Thymus (tissue), 14 donors: ENCODE results near the gene CHD5. TPM values are rescaled to one million over a fixed set of nuclear protein-coding genes. Genes with fewer than 3 reads are reported as not detected.
A peak's percentile ranks its signal among the peaks of the same experiment; 100 is the strongest.
"Not testable (repeated sequence)": the region's sequence is repeated elsewhere in the genome, so short reads cannot be mapped to it uniquely, and the experiment has no call there.

Experiments
- DNase-seq, 9 donors: peaks; one replicate each; pipeline ENCODE4 v3.0.0-alpha.2; 2013; ENCODE audit warnings: low spot score in 9 of 9, low read depth in 6 of 9, missing footprints in 1 of 9
- H3K27ac ChIP-seq, 2 donors: one replicate each; pipeline ENCODE4 v1.5.1; 2013; ENCODE audit warnings: control low read depth in 1 of 2, low read depth in 1 of 2, low read length in 1 of 2, mild to moderate bottlenecking in 1 of 2, moderate library complexity in 1 of 2
- H3K27me3 ChIP-seq, 2 donors: one replicate each; pipeline ENCODE4 v1.5.1; 2013; ENCODE audit warnings: low read length in 1 of 2; ENCODE audit not compliant: control insufficient read depth in 2 of 2, insufficient read depth in 1 of 2
- H3K36me3 ChIP-seq, 2 donors: one replicate each; pipeline ENCODE4 v1.5.1; 2013; ENCODE audit warnings: low read length in 1 of 2, mild to moderate bottlenecking in 1 of 2, moderate library complexity in 1 of 2; ENCODE audit not compliant: control insufficient read depth in 2 of 2, insufficient read depth in 2 of 2
- H3K4me1 ChIP-seq, 2 donors: one replicate each; pipeline ENCODE4 v1.5.1; 2013; ENCODE audit warnings: low read length in 2 of 2; ENCODE audit not compliant: control insufficient read depth in 2 of 2, insufficient read depth in 2 of 2
- H3K4me3 ChIP-seq, 2 donors: one replicate each; pipeline ENCODE4 v1.5.1; 2013; ENCODE audit warnings: low read length in 2 of 2, control low read depth in 1 of 2, mild to moderate bottlenecking in 1 of 2
- H3K9me3 ChIP-seq, 2 donors: one replicate each; pipeline ENCODE4 v1.5.1; 2013; ENCODE audit warnings: low read length in 1 of 2, mild to moderate bottlenecking in 1 of 2; ENCODE audit not compliant: control insufficient read depth in 2 of 2, insufficient read depth in 1 of 2
- WGBS: extraction: QIAGEN DNeasy Blood & Tissue Kit; methylation state at CpG from one replicate; pipeline ENCODE4 v1.1.7; 2013; 5-methylcytosine and 5-hydroxymethylcytosine counted together
- long read RNA-seq, 10 donors: transcript quantifications; one replicate each; lab custom pipeline, GENCODE V29; 2026
- polyA plus RNA-seq: library from polyadenylated mRNA; stranded (reverse); fragments of 200-250 nt; gene quantifications from one replicate; pipeline ENCODE4 v1.2.3, GENCODE V29; 2013
- total RNA-seq: library from RNA; stranded (reverse); fragments of 120-200 nt; gene quantifications from one replicate; pipeline ENCODE4 v1.2.4, GENCODE V29; 2013
- donor health status: healthy.

CHD5 gene
- total RNA-seq (0.28 TPM), polyA plus RNA-seq (0.98 TPM)
- long read RNA-seq, donor 1, result 0 reads
- long read RNA-seq, donor 2, result 0 reads
- long read RNA-seq, donor 3, result 0 reads
- long read RNA-seq, donor 4, result 0 reads
- long read RNA-seq, donor 5, result 0 reads
- long read RNA-seq, donor 6, result 0 reads
- long read RNA-seq, donor 7, result 0 reads
- long read RNA-seq, donor 8, result 0 reads
- long read RNA-seq, donor 9, result 0 reads
- long read RNA-seq, donor 10, result 0 reads

DNA sequence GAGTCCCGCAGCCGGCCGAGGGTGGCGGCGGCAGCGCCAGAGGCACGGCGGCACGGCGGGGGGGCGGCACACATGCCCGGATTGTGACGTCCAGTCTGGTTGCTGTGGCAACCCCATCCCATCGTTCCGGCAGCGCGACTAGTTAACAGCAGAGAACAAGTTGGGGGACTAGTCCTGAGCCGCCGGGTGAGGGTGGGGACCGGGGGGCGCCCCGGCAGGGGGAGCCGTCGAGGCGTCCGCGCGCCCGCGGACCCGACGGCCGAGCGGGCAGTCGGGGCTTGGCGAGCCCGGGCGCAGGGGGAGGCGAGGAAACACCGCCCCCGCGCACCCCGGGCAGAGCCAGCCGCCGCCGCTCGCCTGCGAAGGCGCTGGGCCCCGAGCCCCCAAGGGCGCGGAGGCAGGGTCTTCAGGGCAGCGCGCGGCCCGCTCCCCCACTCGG, at the start of gene CHD5:
CHD5 (minus strand) TSS at position 54 of the 439 bp plus-strand sequence. CDS start 298 bp downstream, outside the sequence.
- peak within 1 kb of the TSS in 1 of 2 donors; percentile 21 for H3K4me3 ChIP-seq
- H3K36me3 ChIP-seq, result peaks cover under 1 to 7% of the 10 kb centered on the region in 2 donors
- H3K9me3 ChIP-seq, result no peaks in the 10 kb centered on the region
- peaks cover 4% of the 10 kb centered on the region in 2 donors for H3K4me1 ChIP-seq
- no peak for DNase-seq
- peaks cover 50 to 65% of the 10 kb centered on the region in 2 donors for H3K27me3 ChIP-seq
- no peak within 1 kb of the TSS for H3K27ac ChIP-seq
- WGBS, result 3% methylated on average over 57 of the region's 57 CpGs

DNA sequence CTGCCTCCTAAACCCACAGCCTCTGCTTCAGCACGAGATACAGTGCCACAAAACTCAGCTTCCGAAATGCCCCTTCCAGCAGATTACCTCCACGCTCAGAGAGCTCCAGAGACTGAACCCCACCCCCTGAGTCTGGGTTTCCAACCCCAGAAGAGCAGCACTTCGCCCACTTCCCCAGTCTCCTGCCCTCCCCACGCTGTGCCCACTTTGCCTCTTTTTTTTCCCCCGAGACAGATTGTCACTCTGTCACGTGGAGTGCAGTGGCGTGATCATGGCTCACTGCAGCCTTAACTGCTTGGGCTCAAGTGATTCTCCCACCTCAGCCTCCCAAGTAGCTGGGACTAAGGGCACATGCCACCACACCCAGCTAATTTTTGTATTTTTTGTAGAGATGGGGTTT, 45.5 kb upstream of the CHD5 start:
- 97% methylated on average over 8 of the region's 8 CpGs for WGBS
- no peak for DNase-seq
- Histone ChIP-seq H3K27me3 (no peaks in the 10 kb centered on the region), H3K4me1 (no peaks in the 10 kb centered on the region), H3K36me3 (peaks cover 61 to 73% of the 10 kb centered on the region in 2 donors), H3K27ac (no peak overlapping the region), H3K4me3 (no peak overlapping the region), H3K9me3 (no peaks in the 10 kb centered on the region)

DNA sequence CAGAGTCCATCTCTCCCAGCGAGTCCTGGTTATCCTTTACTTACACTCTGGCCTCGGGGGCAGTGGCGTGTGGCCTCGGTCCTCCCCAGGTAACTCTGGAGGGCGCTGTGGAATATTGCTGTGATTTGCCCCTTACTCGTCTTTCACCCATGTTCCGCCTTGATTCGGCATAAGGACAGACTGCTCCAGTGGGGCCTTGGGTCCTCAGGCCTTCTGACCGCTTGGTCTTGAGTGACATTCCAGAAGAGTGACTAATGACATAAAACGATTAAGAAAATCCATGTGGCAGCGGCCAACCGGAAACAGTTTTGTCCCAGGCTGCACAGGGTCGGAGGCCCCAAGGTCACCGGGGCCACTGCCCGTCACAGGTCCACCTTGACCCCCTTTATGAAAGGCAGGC, 44.6 kb upstream of the CHD5 start:
- H3K4me3 ChIP-seq, result no peak overlapping the region
- no peak overlapping the region for H3K27ac ChIP-seq
- peaks cover 55 to 74% of the 10 kb centered on the region in 2 donors for H3K36me3 ChIP-seq
- DNase-seq, result no peak
- 97% methylated on average over 15 of the region's 15 CpGs for WGBS
- H3K9me3 ChIP-seq, result no peaks in the 10 kb centered on the region
- H3K4me1 ChIP-seq, result no peaks in the 10 kb centered on the region
- no peaks in the 10 kb centered on the region for H3K27me3 ChIP-seq

DNA sequence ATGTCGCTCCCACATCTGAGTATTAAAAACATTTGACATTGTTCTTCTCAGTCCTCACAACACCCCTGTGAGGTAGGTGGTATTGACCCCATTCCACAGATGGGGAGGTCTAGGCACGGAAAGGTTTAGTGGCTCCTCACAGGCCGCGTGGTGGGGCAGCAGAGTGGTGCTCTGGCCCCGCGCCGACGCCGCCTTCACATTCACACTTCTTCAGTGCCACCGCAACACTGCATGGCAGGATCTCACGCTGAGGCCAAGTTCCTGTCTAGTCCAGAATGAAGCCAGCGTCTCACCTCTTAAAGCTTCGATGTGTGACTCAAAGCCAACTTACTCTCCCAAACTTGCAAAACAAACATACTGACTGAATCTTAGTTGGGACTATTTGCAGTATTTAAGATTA, 43.5 kb upstream of the CHD5 start:
- Histone ChIP-seq H3K9me3 (no peaks in the 10 kb centered on the region), H3K36me3 (peaks cover 52 to 65% of the 10 kb centered on the region in 2 donors), H3K27ac (no peak overlapping the region), H3K4me3 (no peak overlapping the region), H3K4me1 (no peaks in the 10 kb centered on the region), H3K27me3 (no peaks in the 10 kb centered on the region)
- DNase-seq, result no peak
- WGBS, result 98% methylated on average over 13 of the region's 13 CpGs

DNA sequence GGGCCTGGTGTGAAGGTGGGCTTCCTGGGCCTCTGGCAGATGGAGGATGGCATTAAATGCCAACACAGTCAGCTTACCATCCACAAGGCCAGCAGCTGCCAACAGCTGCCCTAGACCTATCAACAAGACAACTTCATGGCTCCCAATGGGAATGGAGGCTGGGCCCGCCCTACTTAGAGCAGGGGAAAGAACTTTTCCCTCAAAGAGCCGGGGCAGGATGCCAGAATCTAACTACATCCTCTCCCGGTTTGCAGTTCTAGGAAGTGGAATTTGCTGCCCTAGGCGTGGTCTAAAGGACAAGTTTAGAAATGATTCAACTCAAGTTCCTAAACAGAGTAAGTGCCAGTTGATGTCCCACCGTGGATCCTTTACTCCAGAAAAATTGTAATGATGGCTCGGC, 42.5 kb upstream of the CHD5 start:
- no peak overlapping the region for H3K27ac ChIP-seq
- no peaks in the 10 kb centered on the region for H3K4me1 ChIP-seq
- DNase-seq, result no peak
- peaks cover 47 to 60% of the 10 kb centered on the region in 2 donors for H3K36me3 ChIP-seq
- WGBS, result 97% methylated on average over 6 of the region's 6 CpGs
- H3K4me3 ChIP-seq, result no peak overlapping the region
- H3K9me3 ChIP-seq, result no peaks in the 10 kb centered on the region
- peaks cover 0 to 2% of the 10 kb centered on the region in 2 donors for H3K27me3 ChIP-seq

DNA sequence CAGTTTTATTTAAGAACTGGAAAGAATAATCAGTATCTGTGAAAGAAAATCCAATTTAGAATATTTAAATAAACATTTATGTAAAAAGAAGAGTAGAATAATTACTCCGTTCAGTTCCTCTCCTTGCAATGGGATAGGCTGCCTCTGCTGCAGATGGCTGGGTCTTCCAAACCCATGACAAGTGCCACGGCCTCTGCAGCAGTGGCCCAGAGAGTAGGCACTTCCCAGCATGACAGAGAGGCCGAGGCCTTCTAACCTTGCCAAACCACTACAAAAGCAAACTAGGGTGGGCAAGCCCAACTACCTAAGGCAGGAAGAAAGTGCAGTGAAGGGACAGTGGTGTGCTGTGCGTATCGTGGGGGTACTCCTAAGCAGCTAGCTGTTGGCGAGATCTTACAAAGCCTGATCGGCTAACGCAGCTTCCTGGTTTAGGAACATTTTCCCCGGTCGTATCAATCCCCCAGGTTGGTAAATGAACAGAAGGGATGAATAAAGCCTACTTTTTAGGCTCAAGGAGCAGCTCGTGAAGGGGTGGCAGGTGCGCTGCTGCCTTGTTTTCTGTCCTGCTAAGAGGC, 41.2 kb upstream of the CHD5 start:
- H3K27me3 ChIP-seq, result peaks cover 0 to 2% of the 10 kb centered on the region in 2 donors
- no peaks in the 10 kb centered on the region for H3K9me3 ChIP-seq
- no peak overlapping the region for H3K4me3 ChIP-seq
- no peak for DNase-seq
- no peaks in the 10 kb centered on the region for H3K4me1 ChIP-seq
- H3K27ac ChIP-seq, result no peak overlapping the region
- peaks cover 36 to 49% of the 10 kb centered on the region in 2 donors for H3K36me3 ChIP-seq
- 98% methylated on average over 12 of the region's 12 CpGs for WGBS

DNA sequence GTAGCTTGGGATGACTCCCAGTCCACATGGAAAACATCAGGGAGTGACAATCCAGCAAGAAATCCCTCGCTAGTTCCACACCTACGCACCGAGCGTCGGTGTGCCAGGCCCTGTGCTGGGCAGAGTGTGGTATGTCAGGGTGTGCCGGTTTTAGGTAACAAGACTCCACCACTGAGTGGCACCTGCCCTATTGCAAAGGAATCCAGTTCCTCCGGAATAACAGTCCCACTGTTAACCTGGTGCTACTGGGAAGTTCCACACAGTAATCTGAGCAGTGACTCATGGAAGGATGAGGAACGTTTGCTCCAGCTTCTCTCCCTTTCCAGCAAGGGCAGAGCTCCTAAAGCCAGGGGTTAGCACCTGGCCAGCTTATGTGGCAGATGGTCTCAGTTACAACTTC, 40.1 kb upstream of the CHD5 start:
- 93% methylated on average over 8 of the region's 8 CpGs for WGBS
- no peak overlapping the region for H3K27ac ChIP-seq
- no peaks in the 10 kb centered on the region for H3K9me3 ChIP-seq
- H3K4me1 ChIP-seq, result no peaks in the 10 kb centered on the region
- peaks cover 0 to 2% of the 10 kb centered on the region in 2 donors for H3K27me3 ChIP-seq
- H3K36me3 ChIP-seq, result peaks cover 29 to 40% of the 10 kb centered on the region in 2 donors
- no peak for DNase-seq
- H3K4me3 ChIP-seq, result no peak overlapping the region

DNA sequence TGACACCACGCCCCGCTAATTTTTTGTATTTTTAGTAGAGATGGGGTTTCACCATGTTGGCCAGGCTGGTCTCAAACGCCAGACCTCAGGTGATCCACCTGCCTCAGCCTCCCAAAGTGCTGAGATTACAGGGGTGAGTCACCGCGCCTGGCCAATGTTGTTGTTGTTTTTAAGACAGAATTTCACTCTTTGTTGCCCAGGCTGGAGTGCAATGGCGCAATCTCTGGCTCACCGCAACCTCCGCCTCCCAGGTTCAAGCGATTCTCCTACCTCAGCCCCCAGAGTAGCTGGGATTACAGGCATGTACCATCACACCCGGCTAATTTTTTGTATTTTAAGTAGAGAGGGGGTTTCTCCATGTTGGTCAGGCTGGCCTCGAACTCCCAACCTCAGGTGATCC, 39.5 kb upstream of the CHD5 start:
- H3K27me3 ChIP-seq, H3K4me3 ChIP-seq, H3K4me1 ChIP-seq, DNase-seq, H3K27ac ChIP-seq, H3K9me3 ChIP-seq: not testable (repeated sequence)
- 91% methylated on average over 11 of the region's 11 CpGs for WGBS
- peaks cover 23 to 34% of the 10 kb centered on the region in 2 donors for H3K36me3 ChIP-seq

DNA sequence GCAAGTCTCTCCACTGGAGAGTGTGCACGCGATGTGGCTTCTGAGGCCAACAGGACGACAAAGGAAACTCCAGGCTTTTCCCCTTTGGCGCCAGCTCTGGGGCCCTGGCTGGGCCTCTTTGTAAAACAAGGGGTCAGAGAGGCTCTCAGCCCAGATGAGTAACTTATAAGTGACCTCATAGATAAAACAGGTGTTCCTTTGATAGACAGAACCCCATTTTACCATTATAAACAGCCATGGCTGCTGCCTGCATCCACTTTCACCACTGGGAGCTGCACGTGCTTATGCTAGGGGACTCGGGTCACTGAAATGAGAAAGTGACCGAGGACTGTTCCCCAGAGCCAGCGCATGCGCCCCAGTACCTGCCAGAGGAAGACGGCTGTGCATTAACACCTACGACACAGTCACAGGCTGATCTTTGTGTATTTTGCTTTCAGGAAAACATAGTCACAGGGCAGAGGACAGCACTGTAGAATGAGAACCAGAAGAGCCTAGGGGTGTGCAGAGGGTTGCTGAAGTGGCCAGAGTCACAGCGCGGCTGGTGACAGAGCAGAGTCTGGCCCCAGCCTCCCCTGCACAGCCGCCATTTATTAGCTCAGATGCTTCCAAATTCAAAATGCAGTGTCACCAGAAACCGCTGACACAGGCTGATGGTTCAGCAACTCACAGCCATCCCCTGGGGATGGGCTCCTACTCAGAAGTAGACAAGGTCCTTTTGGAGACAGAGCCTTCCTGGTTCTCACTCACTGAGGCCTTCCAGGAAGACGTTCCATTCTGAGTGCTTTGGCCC, 38.4 kb upstream of the CHD5 start:
- H3K27me3 ChIP-seq, result peaks cover 4 to 5% of the 10 kb centered on the region in 2 donors
- H3K36me3 ChIP-seq, result peaks cover 13 to 25% of the 10 kb centered on the region in 2 donors
- no peak overlapping the region for H3K4me3 ChIP-seq
- WGBS, result 93% methylated on average over 16 of the region's 16 CpGs
- no peak for DNase-seq
- no peaks in the 10 kb centered on the region for H3K4me1 ChIP-seq
- no peaks in the 10 kb centered on the region for H3K9me3 ChIP-seq
- no peak overlapping the region for H3K27ac ChIP-seq
